ENCODE results near the gene CLEC2L.

Gene CLEC2L

DNA sequence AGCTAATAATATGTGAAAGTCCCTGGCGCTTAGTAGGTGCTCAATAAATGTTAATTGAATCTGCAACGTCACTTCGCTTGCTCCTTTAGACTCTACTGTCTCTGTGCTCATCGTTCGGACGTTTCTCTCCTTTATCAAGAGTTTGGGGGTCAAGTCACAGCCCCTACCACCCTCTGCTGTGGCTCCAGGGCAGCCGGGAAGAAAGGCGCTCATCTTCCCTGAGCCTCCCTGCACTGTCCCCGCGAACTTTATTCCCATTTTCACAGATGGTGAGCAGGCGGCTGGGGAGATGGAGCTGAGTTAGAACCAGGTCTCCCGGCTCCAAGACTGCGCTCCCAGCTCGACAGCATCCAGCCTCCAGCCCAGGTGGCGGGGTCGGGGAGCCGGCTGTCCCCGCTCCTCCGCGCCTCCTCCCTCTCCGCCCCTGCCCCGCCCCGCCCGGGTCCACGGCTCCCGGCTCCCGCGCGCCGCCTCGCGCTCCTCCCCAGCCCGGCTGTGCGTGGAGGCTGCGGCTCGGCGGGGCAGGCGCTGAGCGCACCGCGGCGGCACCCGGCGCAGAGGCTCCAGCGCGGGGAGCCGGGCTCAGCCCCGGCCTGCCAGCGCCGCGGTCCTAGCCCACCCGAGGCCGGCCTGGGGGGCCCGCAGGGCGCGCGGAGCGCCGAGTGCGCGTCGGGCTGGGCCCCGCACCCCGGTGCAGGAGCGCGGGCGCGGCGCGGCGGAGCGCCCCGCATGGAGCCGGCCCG is at the start of gene CLEC2L:
Gene CLEC2L (plus strand): TSS at position 487 of the 743 bp plus-strand sequence. CDS start 243 bp downstream, at position 730.
- peak; percentile 29 for DNase-seq

DNA sequence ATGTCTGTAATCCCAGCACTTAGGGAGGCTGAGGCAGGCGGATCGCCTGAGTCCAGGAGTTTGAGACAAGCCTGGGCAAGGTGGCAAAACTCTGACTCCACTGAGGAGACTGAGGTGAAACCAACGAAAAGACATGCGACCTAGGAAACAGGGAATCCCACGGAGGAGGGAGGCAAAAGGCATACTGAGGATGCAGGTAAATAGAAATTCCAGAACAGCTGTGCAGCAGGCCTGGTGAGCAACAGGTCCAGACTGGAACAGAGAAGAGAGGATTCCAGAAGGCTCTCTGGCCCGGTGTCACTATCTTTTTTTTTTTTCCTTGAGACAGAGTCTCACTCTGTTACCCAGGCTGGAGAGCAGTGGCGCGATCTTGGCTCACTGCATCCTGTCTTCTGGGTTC is 47.3 kb upstream of the CLEC2L start:
- no peak for DNase-seq

DNA sequence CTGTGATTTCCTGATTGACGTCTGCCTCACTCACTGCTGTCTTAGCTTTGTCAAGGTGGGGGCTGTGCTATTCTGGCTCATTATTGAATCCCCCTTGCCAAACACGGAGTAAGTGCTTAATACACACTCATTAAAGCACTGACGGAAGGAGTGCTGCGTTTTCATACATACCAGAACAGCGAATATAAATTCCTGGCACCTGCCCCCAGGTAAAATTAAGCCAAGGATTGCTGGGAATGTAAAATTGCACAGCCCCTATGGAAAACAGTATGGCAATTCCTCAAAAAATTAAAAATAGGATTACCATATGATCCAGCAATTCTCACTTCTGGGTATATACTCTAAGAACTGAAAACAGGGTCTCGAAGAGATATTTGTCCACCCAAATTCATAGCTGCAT is 46.6 kb upstream of the CLEC2L start:
- no peak for DNase-seq

GRCh38 chr7:139479620-139480019 is 43.9 kb upstream of the CLEC2L start:
- no peak for DNase-seq

DNA sequence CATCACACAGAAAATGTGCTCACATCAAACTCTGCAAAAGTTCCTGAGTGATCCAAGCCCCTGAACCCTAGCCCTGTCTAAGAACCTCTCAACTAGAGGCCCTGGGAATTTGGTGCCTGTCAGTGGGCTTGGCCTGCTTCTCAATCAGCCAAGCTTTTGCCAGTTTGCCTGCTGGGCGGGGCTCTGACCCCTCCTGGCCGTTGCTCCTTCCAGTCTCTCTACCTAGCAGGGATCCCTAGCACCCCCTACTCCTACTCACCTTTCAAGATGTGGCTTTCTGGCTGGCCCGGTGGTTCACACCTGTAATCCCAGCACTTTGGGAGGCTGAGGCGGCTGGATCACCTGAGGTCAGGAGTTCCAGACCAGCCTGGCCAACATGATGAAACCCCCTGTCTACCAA is 42.1 kb upstream of the CLEC2L start:
- no peak for DNase-seq

GRCh38 chr7:139482122-139482521 is 41.4 kb upstream of the CLEC2L start:
- no peak for DNase-seq

DNA sequence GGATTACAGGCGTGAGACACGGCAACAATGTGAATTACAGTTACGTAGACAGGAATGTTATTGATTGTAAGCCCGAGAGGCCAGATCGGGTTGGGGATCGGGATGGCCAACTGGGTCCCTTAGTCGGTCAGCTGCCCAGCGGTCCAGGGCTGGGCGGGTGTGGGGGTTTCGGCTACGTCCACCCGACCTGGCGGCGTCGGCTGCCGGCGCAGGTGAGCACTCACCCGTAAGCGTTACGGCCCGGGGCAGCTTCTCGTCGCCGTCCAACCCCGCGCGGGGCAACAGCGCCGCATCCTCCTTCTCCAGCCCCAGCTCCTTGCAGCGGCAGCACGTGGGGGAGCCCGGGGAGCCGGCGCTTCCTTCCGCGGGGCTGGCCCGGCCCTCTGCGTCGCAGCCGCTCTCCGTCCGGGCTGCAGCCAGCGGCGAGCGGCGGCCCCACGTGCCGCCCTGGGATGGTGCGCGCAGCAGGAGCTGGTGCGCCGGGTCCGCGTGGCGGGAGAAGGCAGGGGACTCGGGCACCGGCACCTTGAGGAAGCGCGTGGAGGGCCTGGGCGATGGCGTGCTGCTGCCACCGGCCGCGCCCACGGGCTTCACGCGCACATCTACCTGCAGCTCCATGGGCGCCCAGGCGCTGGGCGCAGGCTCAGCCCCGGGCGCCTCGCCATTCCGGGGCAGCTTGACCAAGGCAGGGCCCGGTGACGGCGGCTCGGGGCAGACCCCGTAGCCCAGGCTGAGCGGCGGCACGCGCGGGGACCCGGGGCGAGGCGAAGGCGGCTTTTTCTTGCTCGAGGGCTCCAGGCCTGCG is 40.6 kb upstream of the CLEC2L start:
- peak; percentile 42 for DNase-seq

DNA sequence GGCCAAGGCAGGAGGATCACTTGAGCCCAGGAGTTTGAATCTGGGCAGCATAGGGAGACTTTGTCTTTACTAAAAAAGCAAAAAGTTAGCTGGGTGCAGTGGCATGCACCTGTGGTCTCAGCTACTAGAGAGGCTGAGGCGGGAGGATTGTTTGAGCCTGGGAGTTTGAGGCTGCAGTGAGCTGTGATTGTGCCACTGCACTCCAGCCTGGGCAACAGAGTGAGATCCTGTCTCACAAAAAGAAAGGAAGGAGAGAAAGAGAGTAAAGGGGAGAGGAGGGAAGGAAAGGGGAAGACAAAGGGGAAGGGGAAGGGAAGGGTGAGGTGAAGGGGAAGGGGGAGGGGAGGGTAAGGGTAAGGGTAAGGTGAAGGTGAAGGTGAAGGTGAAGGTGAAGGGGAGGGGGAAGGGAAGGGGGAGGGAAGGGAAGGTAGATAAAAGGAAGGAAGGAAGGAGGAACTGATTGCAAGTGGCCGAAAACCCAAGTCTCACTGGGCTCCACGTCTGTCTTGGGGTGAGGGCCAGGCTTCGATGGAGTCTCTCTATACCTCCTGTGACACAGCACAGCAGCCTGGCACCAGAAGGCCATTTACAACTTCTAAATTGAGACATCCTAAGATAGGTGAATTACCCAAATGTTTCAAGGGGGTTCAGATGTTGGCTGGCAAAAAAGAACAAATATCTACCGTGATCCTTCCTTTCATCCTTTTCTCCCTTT is 36.0 kb upstream of the CLEC2L start:
- DNase-seq, result no peak

DNA sequence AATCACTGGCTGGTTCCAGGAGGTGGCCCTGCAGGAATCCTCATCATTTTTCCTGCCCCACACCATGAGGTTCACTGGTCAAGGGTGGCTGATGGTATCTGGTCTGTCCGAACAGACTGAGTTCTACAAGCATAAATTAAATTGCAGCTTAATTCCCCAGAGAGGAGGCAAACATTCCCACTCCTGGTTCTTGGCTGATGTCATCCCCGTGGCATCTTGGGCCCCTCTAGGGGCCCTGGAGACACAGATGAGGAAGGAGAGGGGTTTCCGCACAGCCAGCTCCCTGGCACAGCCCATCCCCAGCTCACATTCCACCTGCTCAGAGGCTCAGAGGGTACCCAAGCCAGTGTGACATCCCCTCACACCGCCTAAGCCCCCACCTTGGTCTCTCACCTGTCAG is 34.7 kb upstream of the CLEC2L start:
- no peak for DNase-seq

DNA sequence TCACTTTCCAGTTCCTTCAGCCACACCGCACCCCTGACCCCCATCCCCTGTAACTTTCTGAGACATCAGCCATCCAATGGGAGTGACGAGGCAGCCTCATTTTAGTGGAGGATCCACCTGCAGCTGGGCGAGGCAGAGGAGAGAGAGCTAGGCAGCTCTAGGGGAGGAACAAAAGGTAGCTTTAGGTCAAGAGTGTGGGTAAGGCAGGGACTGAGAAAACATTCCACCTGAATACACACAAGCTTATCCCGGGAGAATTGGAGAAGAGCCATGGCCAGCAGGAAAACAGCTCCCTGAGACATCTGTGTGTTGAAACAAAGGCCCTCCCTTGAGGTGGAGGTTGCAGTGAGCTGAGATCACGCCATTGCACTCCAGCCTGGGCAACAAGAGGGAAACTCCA is 33.4 kb upstream of the CLEC2L start:
- DNase-seq, result no peak

GRCh38 chr7:139492293-139492692 is 31.2 kb upstream of the CLEC2L start:
- DNase-seq, result no peak

- DNase-seq, result no peak
Measured at GRCh38 chr7:139494835-139495579, 28.5 kb upstream of the CLEC2L start.

GRCh38 chr7:139495580-139496125 is 27.8 kb upstream of the CLEC2L start:
- no peak for DNase-seq

- no peak for DNase-seq
Measured at GRCh38 chr7:139496528-139496927, 27.0 kb upstream of the CLEC2L start.

GRCh38 chr7:139500770-139501138 is 22.7 kb upstream of the CLEC2L start:
- no peak for DNase-seq

DNA sequence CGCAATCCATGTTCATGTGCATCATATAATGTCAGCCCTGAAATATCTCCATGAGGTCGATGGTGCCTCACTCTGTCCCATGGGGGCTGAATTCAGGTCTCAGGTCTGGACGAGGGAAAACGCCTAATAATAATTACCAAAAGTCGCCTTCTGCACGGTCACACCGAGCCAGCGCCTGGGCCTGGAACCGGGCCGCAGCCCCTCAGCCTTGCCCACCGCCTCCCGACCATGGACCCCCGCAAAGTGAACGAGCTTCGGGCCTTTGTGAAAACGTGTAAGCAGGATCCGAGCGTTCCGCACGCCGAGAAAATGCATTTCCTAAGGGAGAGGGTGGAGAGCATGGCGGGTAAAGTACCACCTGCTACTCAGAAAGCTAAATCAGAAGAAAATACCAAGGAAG is 21.3 kb upstream of the CLEC2L start:
- DNase-seq, result no peak

DNA sequence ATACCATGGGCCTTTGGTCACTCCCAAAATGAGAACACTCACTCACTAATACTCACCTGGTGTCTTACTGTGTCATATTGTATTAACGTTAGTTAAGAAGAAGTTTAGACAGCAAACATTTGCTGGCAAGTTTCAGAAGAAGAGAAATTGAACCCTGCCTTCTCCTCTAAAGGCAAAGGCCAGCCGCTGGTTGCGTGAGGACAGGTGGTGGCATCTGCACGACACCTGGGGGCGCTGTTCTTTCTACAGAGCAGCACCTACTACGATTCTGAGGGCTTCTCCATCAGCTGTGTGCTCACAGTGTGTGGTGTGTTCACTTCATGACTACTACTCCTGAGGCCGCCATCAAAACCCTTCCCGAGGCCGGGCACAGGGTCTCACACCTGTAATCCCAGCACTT is 17.9 kb upstream of the CLEC2L start:
- DNase-seq, result no peak

GRCh38 chr7:139509535-139509934 is 13.9 kb upstream of the CLEC2L start:
- no peak for DNase-seq

- no peak for DNase-seq
Measured at GRCh38 chr7:139511315-139511714, 12.2 kb upstream of the CLEC2L start.

GRCh38 chr7:139515266-139515665 is 8.2 kb upstream of the CLEC2L start:
- DNase-seq, result no peak

- no peak for DNase-seq
Measured at GRCh38 chr7:139521439-139521838, 2.0 kb upstream of the CLEC2L start.

DNA sequence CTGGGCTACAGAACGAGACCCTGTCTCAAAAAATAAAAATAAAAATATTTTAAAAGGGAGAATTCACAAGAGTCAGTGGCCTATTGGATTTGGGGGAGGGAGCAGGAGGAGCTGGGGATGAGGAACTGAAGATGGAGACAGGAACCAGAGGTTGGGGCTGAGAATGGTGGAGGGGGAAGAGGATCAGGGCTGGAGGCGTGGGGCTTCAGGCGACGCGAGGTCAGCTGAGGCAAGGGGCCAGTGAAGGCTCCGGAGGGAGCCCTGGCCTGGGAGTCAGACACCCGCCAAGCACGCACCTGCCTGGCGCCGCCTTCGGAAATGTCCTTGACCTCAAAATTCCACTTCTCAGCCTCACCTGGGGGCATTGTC is 671 bp upstream of the CLEC2L start:
- DNase-seq, result no peak
